Cardiac fibroblast (primary cell): ENCODE measurements around the gene CDK6.
A peak's percentile ranks its signal among the peaks of the same experiment; 100 is the strongest.

Source experiments
- DNase-seq, 2 donors: peaks; one replicate each; pipeline versions ENCODE4 v3.0.0 to v3.0.0-alpha.2; 2010; ENCODE audit warnings: low read depth in 2 of 2
- H3K4me3 ChIP-seq, 2 donors: replicated peaks in 1 of 2; 1 replicate in 1 of 2; 2 replicates in 1 of 2; pipeline ENCODE4 v1.5.1; 2011; ENCODE audit warnings: low read depth in 2 of 2, low read length in 2 of 2, mild to moderate bottlenecking in 2 of 2, moderate library complexity in 1 of 2
- CTCF ChIP-seq: IDR thresholded peaks from one replicate; pipeline ENCODE4 v1.5.1; 2011; ENCODE audit warnings: low read depth, mild to moderate bottlenecking, low read length, inconsistent platforms

Gene CDK6

GRCh38 chr7:92634924-92635519, 201.4 kb downstream of the CDK6 start:
- DNase-seq, result peak; percentile 55 to 91
- TF ChIP-seq CTCF, result no peak
- H3K4me3 ChIP-seq, result no peak overlapping the region

GRCh38 chr7:92634205-92634604, 202.2 kb downstream of the CDK6 start:
- no peak for TF ChIP-seq CTCF
- peak in 1 of 2 donors; percentile 39 for DNase-seq
- no peak overlapping the region for H3K4me3 ChIP-seq

DNA sequence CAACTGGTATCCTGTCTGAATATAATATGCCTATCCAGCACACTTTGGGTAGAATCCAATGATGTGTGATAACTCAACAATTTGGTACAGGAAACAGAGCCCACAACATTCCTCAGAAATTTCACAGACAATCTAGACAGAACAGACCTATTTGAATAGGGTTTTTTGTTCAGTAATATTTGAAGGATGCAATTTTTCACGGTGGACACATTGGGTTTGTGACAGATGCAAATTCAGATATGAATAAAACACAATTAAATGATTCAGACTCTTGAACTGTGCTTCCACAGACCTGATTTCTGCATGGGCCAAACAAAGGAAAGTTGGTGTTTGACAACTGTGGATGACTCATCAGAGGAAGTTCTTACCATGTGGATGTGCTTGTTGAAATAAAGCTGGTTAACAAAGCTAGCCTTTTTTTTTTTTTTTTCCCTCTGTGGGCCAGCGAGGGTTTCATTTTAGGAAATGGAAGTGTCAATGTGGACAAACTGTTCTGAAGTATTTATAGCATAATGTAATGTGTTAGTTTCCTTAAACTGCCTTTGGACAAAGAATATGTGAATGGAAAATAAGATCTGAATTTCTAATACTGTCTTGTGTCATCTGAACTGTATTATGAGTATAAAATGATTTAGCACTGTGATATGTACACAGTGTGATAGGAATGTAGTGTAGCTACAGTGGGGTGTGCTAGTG, 203.0 kb downstream of the CDK6 start:
- DNase-seq, result peak; percentile 91 to 96
- no peak for TF ChIP-seq CTCF
- H3K4me3 ChIP-seq, result peak overlapping the region in 1 of 2 donors; percentile 7

DNA sequence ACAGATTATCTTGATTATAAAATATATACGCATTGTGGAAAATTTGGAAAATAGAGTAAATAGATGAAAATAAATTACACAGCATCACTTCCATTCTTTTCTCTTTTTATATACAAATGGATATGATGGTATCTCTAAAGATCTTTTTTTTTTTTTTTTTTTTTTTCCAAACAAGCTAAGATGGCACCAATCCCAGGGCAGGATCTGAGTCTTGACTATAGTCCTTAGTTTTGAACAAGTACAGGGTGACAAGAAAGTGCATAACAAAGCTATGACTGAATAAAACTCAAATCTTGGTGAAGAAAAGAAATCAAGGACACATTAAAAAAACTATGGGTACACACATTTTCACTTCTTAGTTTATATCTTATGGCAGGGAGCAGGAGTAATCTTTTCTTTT, 203.6 kb downstream of the CDK6 start:
- no peak for DNase-seq
- H3K4me3 ChIP-seq, result no peak overlapping the region
- TF ChIP-seq CTCF, result no peak

DNA sequence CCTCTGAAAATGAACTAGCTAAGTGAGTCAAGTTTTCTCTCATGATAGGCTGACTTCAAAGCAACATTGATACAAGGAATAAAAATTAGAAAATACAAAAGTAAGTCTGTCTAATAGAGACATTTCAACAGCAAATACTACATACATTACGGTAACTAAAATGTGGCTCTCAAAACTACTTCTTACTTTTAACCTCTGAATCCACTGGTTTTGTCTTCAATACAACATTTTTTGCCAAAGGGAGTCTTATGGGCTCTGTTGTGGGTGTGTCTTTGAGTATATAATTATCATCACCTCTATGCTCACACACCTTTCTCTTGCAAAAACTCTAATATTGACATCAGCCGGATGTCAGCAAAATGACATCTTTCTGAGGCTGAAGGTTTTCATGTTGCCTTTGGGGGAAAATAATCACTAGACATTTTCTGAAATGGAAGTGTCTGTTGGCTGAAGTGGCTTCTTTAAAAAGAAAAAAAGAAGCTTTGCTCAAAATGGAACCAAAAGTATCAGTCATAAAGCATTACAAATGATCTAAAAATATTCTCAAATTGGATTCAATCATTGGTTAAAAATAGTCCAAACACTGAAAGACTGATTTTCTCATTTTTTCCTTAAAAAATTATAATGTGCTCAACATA, 204.4 kb downstream of the CDK6 start:
- H3K4me3 ChIP-seq, result no peak overlapping the region
- no peak for DNase-seq
- TF ChIP-seq CTCF, result no peak

DNA sequence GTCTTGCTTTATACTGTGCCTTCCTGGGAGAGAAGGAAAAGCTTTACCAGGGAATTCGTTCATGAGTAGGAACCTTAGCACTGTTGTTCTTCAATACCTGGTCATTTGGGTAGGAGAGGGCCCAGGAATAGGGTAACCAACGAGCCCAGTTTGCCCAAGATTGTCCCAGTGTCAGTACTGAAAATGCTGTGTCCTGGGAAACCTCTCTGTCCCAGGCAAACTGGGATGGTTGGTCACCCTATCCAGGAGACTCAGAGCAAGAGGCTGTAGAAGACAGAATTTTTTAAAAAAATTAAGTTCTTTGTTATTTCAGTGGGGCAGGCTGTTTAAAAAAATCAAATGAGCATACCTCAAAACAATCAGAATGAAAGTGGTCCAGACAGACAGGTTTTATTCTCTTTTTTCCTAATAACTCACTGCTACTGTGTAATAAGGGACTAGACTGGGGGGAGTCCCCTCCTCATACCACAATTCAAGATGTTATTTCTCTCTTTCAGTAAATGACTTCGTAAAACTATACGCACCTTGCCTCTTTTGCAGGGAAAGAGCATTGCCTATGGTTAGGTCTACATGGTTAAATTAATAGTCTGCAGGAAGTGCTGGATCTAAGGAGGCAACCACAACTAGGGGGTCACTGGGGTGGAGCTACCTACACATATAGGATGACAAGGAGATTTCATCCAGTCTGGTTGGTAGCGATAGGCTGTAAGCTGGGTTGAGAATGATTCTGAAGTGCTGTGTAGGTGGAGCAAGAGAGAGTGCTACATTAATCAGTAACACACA, 205.1 kb downstream of the CDK6 start:
- H3K4me3 ChIP-seq, result no peak overlapping the region
- no peak for DNase-seq
- TF ChIP-seq CTCF, result no peak
